Breast epithelium (tissue), 3 donors: ENCODE measurements around the gene TASOR.

ENCODE experiments used
- POLR2A ChIP-seq: fragments of 450-650 bp; IDR thresholded peaks from one replicate; pipeline ENCODE4 v1.6.1; 2016; ENCODE audit warnings: antibody characterized with exemption, mild to moderate bottlenecking, moderate library complexity
- TF ChIP-seq, protein P1 (sequence below), 3 donors: fragments of 450-650 bp; IDR thresholded peaks; one replicate each; pipeline ENCODE4 v1.5.1; 2016 to 2017; ENCODE audit warnings: antibody characterized with exemption in 3 of 3, mild to moderate bottlenecking in 3 of 3, moderate library complexity in 3 of 3

DNA sequence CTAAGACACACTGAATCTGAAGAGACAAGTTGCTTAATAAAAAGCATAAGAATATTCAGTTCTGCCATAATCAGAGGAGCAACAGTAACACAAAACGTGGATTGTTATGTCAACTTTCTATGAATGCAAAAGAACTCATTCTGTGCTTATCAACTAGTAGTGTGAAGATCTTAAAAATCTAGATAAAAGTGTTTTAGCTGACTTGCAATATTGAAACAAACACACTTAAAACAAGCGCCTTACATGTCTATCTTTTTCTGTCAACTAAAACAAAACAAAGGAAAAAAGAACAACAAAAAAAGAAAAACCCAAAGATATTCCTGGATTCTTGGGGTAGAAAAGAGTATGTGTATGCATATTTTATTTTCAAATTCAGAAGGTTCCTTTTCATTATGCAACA, 37.7 kb downstream of the TASOR start:
- no peak for TF ChIP-seq POLR2A
- TF ChIP-seq, protein P1, sequence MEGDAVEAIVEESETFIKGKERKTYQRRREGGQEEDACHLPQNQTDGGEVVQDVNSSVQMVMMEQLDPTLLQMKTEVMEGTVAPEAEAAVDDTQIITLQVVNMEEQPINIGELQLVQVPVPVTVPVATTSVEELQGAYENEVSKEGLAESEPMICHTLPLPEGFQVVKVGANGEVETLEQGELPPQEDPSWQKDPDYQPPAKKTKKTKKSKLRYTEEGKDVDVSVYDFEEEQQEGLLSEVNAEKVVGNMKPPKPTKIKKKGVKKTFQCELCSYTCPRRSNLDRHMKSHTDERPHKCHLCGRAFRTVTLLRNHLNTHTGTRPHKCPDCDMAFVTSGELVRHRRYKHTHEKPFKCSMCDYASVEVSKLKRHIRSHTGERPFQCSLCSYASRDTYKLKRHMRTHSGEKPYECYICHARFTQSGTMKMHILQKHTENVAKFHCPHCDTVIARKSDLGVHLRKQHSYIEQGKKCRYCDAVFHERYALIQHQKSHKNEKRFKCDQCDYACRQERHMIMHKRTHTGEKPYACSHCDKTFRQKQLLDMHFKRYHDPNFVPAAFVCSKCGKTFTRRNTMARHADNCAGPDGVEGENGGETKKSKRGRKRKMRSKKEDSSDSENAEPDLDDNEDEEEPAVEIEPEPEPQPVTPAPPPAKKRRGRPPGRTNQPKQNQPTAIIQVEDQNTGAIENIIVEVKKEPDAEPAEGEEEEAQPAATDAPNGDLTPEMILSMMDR (IDR thresholded peaks at IDR 0.05), result no peak
